Vagina (tissue), 2 donors: ENCODE measurements around the gene PUS1. TPM values are rescaled to one million over a fixed set of nuclear protein-coding genes. Genes with fewer than 3 reads are reported as not detected.

ENCODE experiments used
- DNase-seq, 2 donors: peaks; one replicate each; pipeline ENCODE4 v3.0.0-alpha.2; 2017; ENCODE audit errors: extremely low spot score in 2 of 2
- H3K27ac ChIP-seq: fragments of 200-600 bp; sonication (generic); one replicate; pipeline ENCODE4 v1.5.1; 2019
- H3K27me3 ChIP-seq: fragments of 200-600 bp; sonication (generic); one replicate; pipeline ENCODE4 v1.5.1; 2019
- H3K36me3 ChIP-seq, 2 donors: fragments of 200-600 bp; sonication (generic); one replicate each; pipeline ENCODE4 v1.5.1; 2017 to 2019
- H3K4me1 ChIP-seq: fragments of 200-600 bp; sonication (generic); one replicate; pipeline ENCODE4 v1.5.1; 2019
- H3K4me3 ChIP-seq, 2 donors: fragments of 200-600 bp; sonication (generic); 1 replicate in 1 of 2; 2 replicates in 1 of 2; pipeline ENCODE4 v1.5.1; 2016 to 2019
- H3K9me3 ChIP-seq: fragments of 200-600 bp; sonication (generic); one replicate; pipeline ENCODE4 v1.5.1; 2019
- CTCF ChIP-seq, 3 experiments: fragments of 450-650 bp in 2 of 3; fragments of 200-600 bp in 1 of 3; sonication (generic) in 1 of 3; IDR thresholded peaks; one replicate each; pipeline ENCODE4 v1.5.1; 2017 to 2019; ENCODE audit warnings: antibody characterized with exemption in 3 of 3, mild to moderate bottlenecking in 2 of 3, moderate library complexity in 2 of 3
- POLR2A ChIP-seq, 2 donors: fragments of 450-650 bp; IDR thresholded peaks; one replicate each; pipeline ENCODE4 v1.6.1; 2017; ENCODE audit warnings: antibody characterized with exemption in 2 of 2, mild to moderate bottlenecking in 2 of 2, moderate library complexity in 2 of 2
- POLR2AphosphoS5 ChIP-seq, 2 donors: sonication (generic); formaldehyde crosslinking; IDR thresholded peaks; one replicate each; pipeline ENCODE4 v1.9.0; 2017; ENCODE audit warnings: antibody characterized with exemption in 2 of 2, mild to moderate bottlenecking in 2 of 2, low read depth in 1 of 2; ENCODE audit not compliant: insufficient read depth in 1 of 2
- intact Hi-C: fragments of 100-400 bp; cut with DNase I; formaldehyde crosslinking; loops from one replicate; pipeline ENCODE4 v1.15.1; 2023
- small RNA-seq: library from RNA; depleted of rRNA; stranded (forward); fragments of <200 nt; gene quantifications from one replicate; pipeline ENCODE3, GENCODE V24; 2016
- total RNA-seq: library from RNA; depleted of rRNA; stranded (reverse); fragments of >200 nt; gene quantifications from one replicate; pipeline ENCODE4 v1.2.3, GENCODE V29; 2016

PUS1 gene
- total RNA-seq, 1 donor from 2014 or later = 37.6 TPM

- no peak overlapping the region for H3K27ac ChIP-seq
- no peak for TF ChIP-seq POLR2A (IDR thresholded peaks at IDR 0.05)
- TF ChIP-seq CTCF (IDR thresholded peaks at IDR 0.05) = no peak
- no peak for TF ChIP-seq POLR2AphosphoS5 (IDR thresholded peaks at IDR 0.05; ENCODE audit: insufficient read depth in 1 of 2, low read depth in 1 of 2)
- intact Hi-C loops = no loop called here
- DNase-seq = no peak
- H3K4me3 ChIP-seq = no peak overlapping the region
- peaks cover 0 to 84% of the 10 kb centered on the region in 2 donors for H3K36me3 ChIP-seq
- H3K27me3 ChIP-seq = no peaks in the 10 kb centered on the region
- H3K4me1 ChIP-seq = no peaks in the 10 kb centered on the region
- no peaks in the 10 kb centered on the region for H3K9me3 ChIP-seq
Measured at GRCh38 chr12:131990066-131990979, 61.2 kb downstream of the PUS1 start.

- Histone ChIP-seq H3K4me1 (no peaks in the 10 kb centered on the region), H3K9me3 (no peaks in the 10 kb centered on the region), H3K4me3 (no peak overlapping the region), H3K36me3 (peaks cover 0 to 84% of the 10 kb centered on the region in 2 donors), H3K27ac (no peak overlapping the region), H3K27me3 (no peaks in the 10 kb centered on the region)
- no peak for DNase-seq
- TF ChIP-seq CTCF (IDR thresholded peaks at IDR 0.05) = no peak
- no peak for TF ChIP-seq POLR2AphosphoS5 (IDR thresholded peaks at IDR 0.05; ENCODE audit: insufficient read depth in 1 of 2, low read depth in 1 of 2)
- TF ChIP-seq POLR2A (IDR thresholded peaks at IDR 0.05) = no peak
- intact Hi-C loops = no loop called here
Measured at GRCh38 chr12:131990980-131991305, 61.9 kb downstream of the PUS1 start.

GRCh38 chr12:131991816-131992430 is 62.8 kb downstream of the PUS1 start:
- TF ChIP-seq POLR2A (IDR thresholded peaks at IDR 0.05) (no peak), POLR2AphosphoS5 (IDR thresholded peaks at IDR 0.05; ENCODE audit: insufficient read depth in 1 of 2, low read depth in 1 of 2) (no peak), CTCF (IDR thresholded peaks at IDR 0.05) (no peak)
- H3K4me1 ChIP-seq = no peaks in the 10 kb centered on the region
- no peaks in the 10 kb centered on the region for H3K27me3 ChIP-seq
- no peaks in the 10 kb centered on the region for H3K9me3 ChIP-seq
- H3K27ac ChIP-seq = no peak overlapping the region
- H3K36me3 ChIP-seq = peaks cover 0 to 75% of the 10 kb centered on the region in 2 donors
- H3K4me3 ChIP-seq = no peak overlapping the region
- DNase-seq = no peak
- intact Hi-C loops = no loop called here

GRCh38 chr12:131994589-131994988 is 65.5 kb downstream of the PUS1 start:
- no peaks in the 10 kb centered on the region for H3K9me3 ChIP-seq
- H3K27ac ChIP-seq = no peak overlapping the region
- H3K4me3 ChIP-seq = no peak overlapping the region
- no peak for TF ChIP-seq POLR2AphosphoS5 (IDR thresholded peaks at IDR 0.05; ENCODE audit: insufficient read depth in 1 of 2, low read depth in 1 of 2)
- no peak for TF ChIP-seq POLR2A (IDR thresholded peaks at IDR 0.05)
- TF ChIP-seq CTCF (IDR thresholded peaks at IDR 0.05) = no peak
- H3K27me3 ChIP-seq = no peaks in the 10 kb centered on the region
- intact Hi-C loops = no loop called here
- no peak for DNase-seq
- H3K36me3 ChIP-seq = peaks cover 0 to 54% of the 10 kb centered on the region in 2 donors
- no peaks in the 10 kb centered on the region for H3K4me1 ChIP-seq

Small RNA genes lying within 50 kb of the gene (small RNA-seq; reads per million reads assigned to genes)
- not detected for gene AC131009.3

Other genes with a start within 250 kb of the PUS1 start
- gene SFSWAP, start 218.2 kb upstream of the PUS1 start, total RNA-seq = 34.9 TPM
- 5.2 TPM for gene MMP17, start 100.9 kb upstream of the PUS1 start, total RNA-seq
- gene ULK1, start 34.7 kb upstream of the PUS1 start, total RNA-seq = 33.1 TPM
- 35.6 TPM for gene EP400, start 20.7 kb downstream of the PUS1 start, total RNA-seq
- gene DDX51, start 215.0 kb downstream of the PUS1 start, total RNA-seq = 11.3 TPM
- 13.0 TPM for gene NOC4L, start 215.2 kb downstream of the PUS1 start, total RNA-seq